ENCODE measurements around the gene TMEM38B. TPM values are rescaled to one million over a fixed set of nuclear protein-coding genes. Genes with fewer than 3 reads are reported as not detected.

Gene TMEM38B
- polyA plus RNA-seq, 3 donors = 4.5 to 14.8 (median 12.2) TPM

DNA sequence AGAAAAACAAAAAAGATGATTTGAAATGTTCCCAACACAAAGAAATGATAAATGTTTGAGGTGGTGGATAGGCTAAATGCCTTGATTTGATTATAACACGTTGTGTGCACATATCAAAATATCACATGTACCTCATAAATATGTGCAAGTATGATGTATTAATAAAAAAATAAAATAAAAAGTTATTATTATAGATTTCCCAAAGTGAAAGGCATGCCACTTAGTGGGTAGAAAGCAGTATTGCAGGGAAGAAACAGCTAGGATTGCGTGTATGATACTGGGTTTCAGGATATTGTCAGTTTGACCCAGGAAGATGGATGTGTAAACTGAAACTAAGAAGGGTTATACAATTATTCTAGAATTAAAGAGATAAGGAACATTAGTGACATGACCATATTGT, 3.6 kb upstream of the TMEM38B start:
- Mint-ChIP-seq H3K27ac (no peak overlapping the region), H3K4me1 (peaks cover 20% of the 10 kb centered on the region), H3K9me3 (no peaks in the 10 kb centered on the region), H3K27me3 (ENCODE audit: low read depth in 3 of 3) (peaks cover 6 to 16% (median 7%) of the 10 kb centered on the region in 3 donors), H3K36me3 (no peaks in the 10 kb centered on the region), H3K4me3 (no peak overlapping the region)
- WGBS (ENCODE audit: insufficient coverage) = 0% methylated on average over 1 of the region's 2 CpGs
- H4K20me1 ChIP-seq (ENCODE audit: insufficient read depth, low read length) = no peaks in the 10 kb centered on the region
- no peak overlapping the region for H3K9ac ChIP-seq (ENCODE audit: insufficient read depth, low read length, poor library complexity, severe bottlenecking)
- no peak overlapping the region for H3K4me3 ChIP-seq (replicated peaks in 1 of 3; ENCODE audit: low read depth in 2 of 3, low read length in 3 of 3)
- no peak for DNase-seq
- H2AFZ ChIP-seq (ENCODE audit: insufficient read depth, low read depth, low read length, poor library complexity, severe bottlenecking) = no peak overlapping the region
- no peaks in the 10 kb centered on the region for H3K79me2 ChIP-seq (ENCODE audit: insufficient read depth, low read length)
- no peaks in the 10 kb centered on the region for H3K9me3 ChIP-seq (replicated peaks in 1 of 2; ENCODE audit: control insufficient read depth in 1 of 2, insufficient read depth in 1 of 2, low read length in 2 of 2)
- peaks cover 3 to 5% of the 10 kb centered on the region in 2 donors for H3K27me3 ChIP-seq (ENCODE audit: control insufficient read depth in 2 of 2, insufficient read depth in 2 of 2, low read length in 2 of 2)
- TF ChIP-seq, protein P1, sequence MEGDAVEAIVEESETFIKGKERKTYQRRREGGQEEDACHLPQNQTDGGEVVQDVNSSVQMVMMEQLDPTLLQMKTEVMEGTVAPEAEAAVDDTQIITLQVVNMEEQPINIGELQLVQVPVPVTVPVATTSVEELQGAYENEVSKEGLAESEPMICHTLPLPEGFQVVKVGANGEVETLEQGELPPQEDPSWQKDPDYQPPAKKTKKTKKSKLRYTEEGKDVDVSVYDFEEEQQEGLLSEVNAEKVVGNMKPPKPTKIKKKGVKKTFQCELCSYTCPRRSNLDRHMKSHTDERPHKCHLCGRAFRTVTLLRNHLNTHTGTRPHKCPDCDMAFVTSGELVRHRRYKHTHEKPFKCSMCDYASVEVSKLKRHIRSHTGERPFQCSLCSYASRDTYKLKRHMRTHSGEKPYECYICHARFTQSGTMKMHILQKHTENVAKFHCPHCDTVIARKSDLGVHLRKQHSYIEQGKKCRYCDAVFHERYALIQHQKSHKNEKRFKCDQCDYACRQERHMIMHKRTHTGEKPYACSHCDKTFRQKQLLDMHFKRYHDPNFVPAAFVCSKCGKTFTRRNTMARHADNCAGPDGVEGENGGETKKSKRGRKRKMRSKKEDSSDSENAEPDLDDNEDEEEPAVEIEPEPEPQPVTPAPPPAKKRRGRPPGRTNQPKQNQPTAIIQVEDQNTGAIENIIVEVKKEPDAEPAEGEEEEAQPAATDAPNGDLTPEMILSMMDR (IDR thresholded peaks at IDR 0.05) = peak; percentile 68
- peaks cover 20 to 29% of the 10 kb centered on the region in 2 donors for H3K4me1 ChIP-seq (ENCODE audit: control insufficient read depth in 1 of 2, insufficient read depth in 2 of 2, low read length in 2 of 2)
- H3K27ac ChIP-seq (ENCODE audit: low read depth in 1 of 2, low read length in 2 of 2) = no peak overlapping the region
- intact Hi-C loops (cut with micrococcal nuclease) = loop anchor here (10.0 kb wide), 2 partner anchors 256 to 766 kb away; partner anchors contain the start of gene ABCA1 (in 1 of the 2)
- no peaks in the 10 kb centered on the region for H3K36me3 ChIP-seq (replicated peaks in 1 of 2; ENCODE audit: control insufficient read depth in 1 of 2, insufficient read depth in 2 of 2, low read length in 2 of 2)
- H3K4me2 ChIP-seq (replicated peaks; ENCODE audit: extremely low read depth, low read length, poor library complexity, severe bottlenecking) = no peak overlapping the region

DNA sequence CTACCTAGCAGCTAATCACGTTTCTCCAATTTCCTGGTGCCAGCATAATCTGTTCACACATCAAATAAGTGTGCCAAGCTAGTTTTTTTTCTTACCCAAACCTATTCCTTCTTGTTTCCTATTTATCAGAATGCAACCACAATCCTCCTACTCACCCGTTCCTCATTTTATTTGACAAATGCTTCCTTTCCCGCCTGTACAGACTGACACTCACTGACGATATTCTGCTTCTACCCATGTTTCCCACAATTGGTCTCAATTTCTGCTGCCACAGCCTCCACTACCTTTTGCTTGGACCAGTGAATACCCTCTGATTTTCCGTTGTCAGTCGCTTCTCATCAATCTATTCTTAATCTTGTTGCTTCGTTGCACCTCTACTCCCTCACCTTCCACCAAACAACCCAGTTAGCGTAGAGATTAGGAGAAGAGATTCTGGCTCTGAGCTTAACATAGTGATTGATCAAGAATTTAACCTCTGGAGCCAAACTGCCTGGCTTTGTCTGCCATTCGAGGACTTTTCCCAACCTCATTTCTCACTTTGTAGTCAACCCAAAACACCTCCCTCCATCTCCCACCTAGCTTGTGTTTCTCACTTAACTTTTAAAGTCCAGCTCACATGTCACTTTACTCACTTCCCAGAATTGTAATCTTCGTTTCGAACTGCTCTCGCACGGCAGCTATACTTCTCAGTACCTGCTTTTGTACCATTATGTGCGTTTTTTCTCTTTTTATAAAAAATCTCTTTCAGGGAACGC, 729 bp upstream of the TMEM38B start:
- Mint-ChIP-seq H3K27ac (peak overlapping the region; percentile 13 to 91 (median 63)), H3K36me3 (no peaks in the 10 kb centered on the region), H3K4me3 (peak overlapping the region; percentile 89 to 92), H3K27me3 (ENCODE audit: low read depth in 3 of 3) (peaks cover 8 to 16% (median 9%) of the 10 kb centered on the region in 3 donors), H3K4me1 (peaks cover 22% of the 10 kb centered on the region), H3K9me3 (no peaks in the 10 kb centered on the region)
- intact Hi-C loops (cut with micrococcal nuclease) = loop anchor here (10.0 kb wide), 2 partner anchors 259 to 769 kb away; partner anchors contain the start of gene ABCA1 (in 1 of the 2)
- 0% methylated on average over 8 of the region's 15 CpGs for WGBS (ENCODE audit: insufficient coverage)
- H3K27ac ChIP-seq (ENCODE audit: low read depth in 1 of 2, low read length in 2 of 2) = peak overlapping the region in 1 of 2 donors; percentile 86
- H3K4me3 ChIP-seq (replicated peaks in 1 of 3; ENCODE audit: low read depth in 2 of 3, low read length in 3 of 3) = peak overlapping the region; percentile 51 to 81 (median 80)
- peak overlapping the region; percentile 74 for H3K9ac ChIP-seq (ENCODE audit: insufficient read depth, low read length, poor library complexity, severe bottlenecking)
- TF ChIP-seq, protein P1 (IDR thresholded peaks at IDR 0.05) = no peak
- H3K4me2 ChIP-seq (replicated peaks; ENCODE audit: extremely low read depth, low read length, poor library complexity, severe bottlenecking) = peak overlapping the region; percentile 94
- H2AFZ ChIP-seq (ENCODE audit: insufficient read depth, low read depth, low read length, poor library complexity, severe bottlenecking) = peak overlapping the region; percentile 69
- peaks cover 20 to 31% of the 10 kb centered on the region in 2 donors for H3K4me1 ChIP-seq (ENCODE audit: control insufficient read depth in 1 of 2, insufficient read depth in 2 of 2, low read length in 2 of 2)
- no peaks in the 10 kb centered on the region for H4K20me1 ChIP-seq (ENCODE audit: insufficient read depth, low read length)
- no peaks in the 10 kb centered on the region for H3K9me3 ChIP-seq (replicated peaks in 1 of 2; ENCODE audit: control insufficient read depth in 1 of 2, insufficient read depth in 1 of 2, low read length in 2 of 2)
- H3K79me2 ChIP-seq (ENCODE audit: insufficient read depth, low read length) = peaks cover 5% of the 10 kb centered on the region
- DNase-seq = peak; percentile 41 to 55 (median 42)
- H3K27me3 ChIP-seq (ENCODE audit: control insufficient read depth in 2 of 2, insufficient read depth in 2 of 2, low read length in 2 of 2) = peaks cover 3 to 5% of the 10 kb centered on the region in 2 donors
- no peaks in the 10 kb centered on the region for H3K36me3 ChIP-seq (replicated peaks in 1 of 2; ENCODE audit: control insufficient read depth in 1 of 2, insufficient read depth in 2 of 2, low read length in 2 of 2)
